Body of pancreas (tissue), 4 donors: ENCODE data around the gene PLPP3.
"Not testable (repeated sequence)": the region's sequence is repeated elsewhere in the genome, so short reads cannot be mapped to it uniquely, and the experiment has no call there.

Experiments used
- CTCF ChIP-seq, 7 experiments: fragments of 450-650 bp in 4 of 7; fragments of 200-600 bp in 3 of 7; sonication (generic) in 3 of 7; IDR thresholded peaks; one replicate each; pipeline ENCODE4 v1.5.1; 2016 to 2019; ENCODE audit warnings: antibody characterized with exemption in 7 of 7
- POLR2A ChIP-seq, 3 donors: fragments of 450-650 bp; IDR thresholded peaks; one replicate each; pipeline ENCODE4 v1.6.1; 2016; ENCODE audit warnings: antibody characterized with exemption in 3 of 3, mild to moderate bottlenecking in 2 of 3

DNA sequence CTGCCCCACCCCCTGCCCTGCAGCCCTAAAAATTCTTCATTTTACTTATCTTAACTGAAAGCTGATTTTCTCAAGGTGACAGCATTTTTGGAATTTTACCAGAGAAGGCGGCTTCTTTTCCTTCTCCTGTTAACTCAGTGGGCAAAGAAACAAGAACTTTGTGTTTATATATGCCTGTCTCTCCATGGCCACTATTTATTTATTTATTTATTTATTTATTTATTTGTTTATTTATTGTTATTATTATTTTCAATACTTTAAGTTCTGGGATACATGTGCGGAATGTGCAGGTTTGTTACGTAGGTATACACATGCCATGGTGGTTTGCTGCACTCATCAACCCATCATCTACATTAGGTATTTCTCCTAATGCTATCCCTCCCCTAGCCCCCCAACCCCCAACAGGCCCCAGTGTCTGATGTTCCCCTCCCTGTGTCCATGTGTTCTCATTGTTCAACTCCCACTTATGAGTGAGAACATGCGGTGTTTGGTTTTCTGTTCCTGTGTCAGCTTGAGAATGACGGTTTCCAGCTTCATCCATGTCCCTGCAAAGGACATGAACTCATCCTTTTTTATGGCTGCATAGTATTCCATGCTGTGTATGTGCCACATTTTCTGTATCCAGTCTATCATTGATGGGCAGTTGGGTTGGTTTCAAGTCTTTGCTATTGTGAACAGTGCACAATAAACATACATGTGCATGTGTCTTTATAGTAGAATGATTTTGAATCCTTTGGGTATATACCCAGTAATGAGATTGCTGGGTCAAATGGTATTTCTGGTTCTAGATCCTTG, 16.2 kb upstream of the PLPP3 start:
- not testable (repeated sequence) for TF ChIP-seq CTCF, POLR2A (IDR thresholded peaks at IDR 0.05)
